Esophagus (tissue), 2 donors: ENCODE measurements around the gene CDK11B. TPM values are rescaled to one million over a fixed set of nuclear protein-coding genes. Genes with fewer than 3 reads are reported as not detected.
A peak's percentile ranks its signal among the peaks of the same experiment; 100 is the strongest.

Source experiments
- H3K27ac ChIP-seq, 2 donors: one replicate each; pipeline ENCODE4 v1.5.1; 2013; ENCODE audit warnings: low read depth in 2 of 2, mild to moderate bottlenecking in 2 of 2, inconsistent platforms in 1 of 2, low read length in 1 of 2, moderate library complexity in 1 of 2
- H3K27me3 ChIP-seq, 2 donors: one replicate each; pipeline ENCODE4 v1.6.1; 2013; ENCODE audit warnings: low read length in 2 of 2, control low read depth in 1 of 2, mild to moderate bottlenecking in 1 of 2; ENCODE audit not compliant: insufficient read depth in 2 of 2, control insufficient read depth in 1 of 2
- H3K36me3 ChIP-seq, 2 donors: one replicate each; pipeline ENCODE4 v1.6.1; 2013; ENCODE audit warnings: low read length in 1 of 2; ENCODE audit not compliant: control insufficient read depth in 2 of 2, insufficient read depth in 2 of 2
- H3K4me1 ChIP-seq, 2 donors: one replicate each; pipeline ENCODE4 v1.6.1; 2013; ENCODE audit warnings: low read length in 1 of 2; ENCODE audit not compliant: control insufficient read depth in 2 of 2, insufficient read depth in 2 of 2
- H3K4me3 ChIP-seq, 2 donors: one replicate each; pipeline ENCODE4 v1.5.1; 2013; ENCODE audit warnings: low read length in 2 of 2, mild to moderate bottlenecking in 2 of 2, low read depth in 1 of 2, moderate library complexity in 1 of 2
- H3K9me3 ChIP-seq, 2 donors: one replicate each; pipeline ENCODE4 v1.6.1; 2013; ENCODE audit warnings: mild to moderate bottlenecking in 2 of 2, low read depth in 1 of 2, low read length in 1 of 2, moderate library complexity in 1 of 2; ENCODE audit not compliant: control insufficient read depth in 2 of 2, insufficient read depth in 1 of 2
- WGBS, 2 donors: extraction: QIAGEN DNeasy Blood & Tissue Kit; methylation state at CpG; one replicate each; pipeline ENCODE4 v1.1.7; 2013; 5-methylcytosine and 5-hydroxymethylcytosine counted together
- polyA plus RNA-seq, 2 donors: library from polyadenylated mRNA; stranded (reverse); fragments of 200-250 nt; gene quantifications; one replicate each; pipeline ENCODE4 v1.2.3, GENCODE V29; 2013
- donor health status: healthy with polysubstance abuse.
- donor health status: Bipolar disorder and iron deficiency.

The CDK11B gene
- polyA plus RNA-seq, 2 donors = 20.6 to 21.0 TPM

GRCh38 chr1:1629430-1630190 is 29.2 kb downstream of the CDK11B start:
- Histone ChIP-seq H3K36me3 (peaks cover 0 to 16% of the 10 kb centered on the region in 2 donors), H3K4me1 (peaks cover 0 to 32% of the 10 kb centered on the region in 2 donors), H3K27ac (peak overlapping the region; percentile 81 to 85), H3K4me3 (peak overlapping the region; percentile 16 to 49), H3K9me3 (no peaks in the 10 kb centered on the region), H3K27me3 (peaks cover 0 to 9% of the 10 kb centered on the region in 2 donors)
- WGBS, 2 donors = 36 to 37% methylated on average over 38 to 48 of the region's 48 CpGs

- no peaks in the 10 kb centered on the region for H3K9me3 ChIP-seq
- peaks cover 0 to 36% of the 10 kb centered on the region in 2 donors for H3K4me1 ChIP-seq
- peaks cover 0 to 9% of the 10 kb centered on the region in 2 donors for H3K27me3 ChIP-seq
- H3K27ac ChIP-seq = peak overlapping the region; percentile 81 to 85
- peak overlapping the region; percentile 16 to 49 for H3K4me3 ChIP-seq
- 32 to 46% methylated on average over 47 to 53 of the region's 53 CpGs for WGBS, 2 donors
- peaks cover 0 to 22% of the 10 kb centered on the region in 2 donors for H3K36me3 ChIP-seq
Observed at GRCh38 chr1:1628754-1629429, 29.9 kb downstream of the CDK11B start.

- no peaks in the 10 kb centered on the region for H3K9me3 ChIP-seq
- peak overlapping the region; percentile 81 to 85 for H3K27ac ChIP-seq
- H3K4me3 ChIP-seq = peak overlapping the region; percentile 15 to 49
- peaks cover 0 to 9% of the 10 kb centered on the region in 2 donors for H3K27me3 ChIP-seq
- WGBS, 2 donors = 70 to 76% methylated on average over 46 to 53 of the region's 53 CpGs
- peaks cover 0 to 36% of the 10 kb centered on the region in 2 donors for H3K4me1 ChIP-seq
- H3K36me3 ChIP-seq = peaks cover 0 to 29% of the 10 kb centered on the region in 2 donors
Observed at GRCh38 chr1:1627829-1628753, 30.7 kb downstream of the CDK11B start.

- Histone ChIP-seq H3K27me3 (peaks cover 0 to 9% of the 10 kb centered on the region in 2 donors), H3K27ac (peak overlapping the region; percentile 81 to 85), H3K9me3 (no peaks in the 10 kb centered on the region), H3K4me3 (peak overlapping the region; percentile 0 to 49), H3K36me3 (peaks cover 0 to 29% of the 10 kb centered on the region in 2 donors), H3K4me1 (peaks cover 0 to 36% of the 10 kb centered on the region in 2 donors)
- 48 to 65% methylated on average over 19 to 37 of the region's 37 CpGs for WGBS, 2 donors
Observed at GRCh38 chr1:1627261-1627828, 31.5 kb downstream of the CDK11B start.

- peak overlapping the region; percentile 72 to 78 for H3K27ac ChIP-seq
- peaks cover 0 to 29% of the 10 kb centered on the region in 2 donors for H3K36me3 ChIP-seq
- peaks cover 0 to 3% of the 10 kb centered on the region in 2 donors for H3K27me3 ChIP-seq
- peak overlapping the region in 1 of 2 donors; percentile 15 for H3K4me3 ChIP-seq
- WGBS, 2 donors = 88 to 91% methylated on average over 48 of the region's 48 CpGs
- H3K9me3 ChIP-seq = no peaks in the 10 kb centered on the region
- H3K4me1 ChIP-seq = peaks cover 0 to 36% of the 10 kb centered on the region in 2 donors
Observed at GRCh38 chr1:1626207-1627141, 32.3 kb downstream of the CDK11B start.

GRCh38 chr1:1625824-1626206 is 33.0 kb downstream of the CDK11B start:
- WGBS, 2 donors = 88 to 93% methylated on average over 8 of the region's 8 CpGs
- Histone ChIP-seq H3K27me3 (peaks cover 0 to 2% of the 10 kb centered on the region in 2 donors), H3K4me3 (no peak overlapping the region), H3K9me3 (no peaks in the 10 kb centered on the region), H3K27ac (no peak overlapping the region), H3K36me3 (peaks cover 0 to 29% of the 10 kb centered on the region in 2 donors), H3K4me1 (peaks cover 0 to 36% of the 10 kb centered on the region in 2 donors)

- WGBS, 2 donors = 89 to 90% methylated on average over 25 to 28 of the region's 28 CpGs
- Histone ChIP-seq H3K4me1 (peaks cover 0 to 35% of the 10 kb centered on the region in 2 donors), H3K36me3 (peaks cover 0 to 29% of the 10 kb centered on the region in 2 donors)
Observed at GRCh38 chr1:1625404-1625775, 33.4 kb downstream of the CDK11B start.

More at GRCh38 chr1:1625404-1625775, 33.4 kb downstream of the CDK11B start:
- no peaks in the 10 kb centered on the region for H3K9me3 ChIP-seq
- H3K27ac ChIP-seq = no peak overlapping the region
- no peaks in the 10 kb centered on the region for H3K27me3 ChIP-seq
- H3K4me3 ChIP-seq = no peak overlapping the region
